K562 (cell line): ENCODE results near the gene GNAZ. TPM values are rescaled to one million over a fixed set of nuclear protein-coding genes. Genes with fewer than 3 reads are reported as not detected.

ENCODE experiments used
- CUX1 ChIP-seq: fragments of 200-800 bp; sonication (Bioruptor generic); IDR thresholded peaks from 2 replicates; pipeline ENCODE4 v1.6.1; 2016; ENCODE audit warnings: missing genetic modification characterization, missing compliant biosample characterization
- DDX20 ChIP-seq: fragments of 450-650 bp; IDR thresholded peaks from 2 replicates; pipeline ENCODE4 v1.6.1; 2016; ENCODE audit warnings: missing genetic modification characterization, low read depth, mild to moderate bottlenecking, missing compliant biosample characterization, moderate library complexity
- NELFE ChIP-seq: IDR thresholded peaks from 2 replicates; pipeline ENCODE4 v1.6.1; 2011; ENCODE audit warnings: mild to moderate bottlenecking; ENCODE audit not compliant: insufficient read depth, insufficient read length
- RB1 ChIP-seq: fragments of 450-650 bp; IDR thresholded peaks from 2 replicates; pipeline ENCODE4 v1.6.1; 2017; ENCODE audit warnings: low read depth, mild to moderate bottlenecking
- RNF219 ChIP-seq: fragments of 250-450 bp; sonication (Bioruptor Pico); IDR thresholded peaks from 2 replicates; pipeline ENCODE4 v1.5.0; 2022; ENCODE audit warnings: mild to moderate bottlenecking
- RUNX1 ChIP-seq: sonication (generic); IDR thresholded peaks from 2 replicates; pipeline ENCODE4 v1.6.1; 2016; ENCODE audit warnings: antibody characterized with exemption, low read depth
- polyA plus RNA-seq, 8 experiments: library from polyadenylated mRNA; depleted of rRNA in 4 of 8; stranded (reverse) in 5 of 8; unstranded in 3 of 8; fragments of >200 nt; fragmentation: Nextera tagmentation in 2 of 8; fragmentation: Illumina TruSeq in 1 of 8; extraction: Ambion mirVana in 2 of 8; extraction: Trizol in 1 of 8; gene quantifications; 2 replicates each; pipeline versions ENCODE4 v1.2.1 to v1.2.3, GENCODE V29; 2011 to 2014; ENCODE audit warnings: inconsistent platforms in 1 of 8, missing spikeins in 1 of 8
- total RNA-seq, 7 experiments: library from RNA; depleted of rRNA in 6 of 7; stranded (reverse); fragments of >200 nt in 6 of 7; fragmentation: Illumina TruSeq in 2 of 7; extraction: Trizol in 2 of 7; gene quantifications; 2 replicates each; pipeline versions ENCODE4 v1.2.1 to v1.2.3, GENCODE V29; 2011 to 2021; ENCODE audit warnings: low replicate concordance in 1 of 7
- TF ChIP-seq, protein P1 (sequence below), 2 experiments: fragments of 450-650 bp in 1 of 2; sonication (generic) in 1 of 2; formaldehyde crosslinking in 1 of 2; IDR thresholded peaks; 2 replicates each; pipeline versions ENCODE4 v1.7.1 to v1.9.0; 2016 to 2022; ENCODE audit warnings: inconsistent platforms in 1 of 2, mild to moderate bottlenecking in 1 of 2, missing genetic modification reagents in 1 of 2

The GNAZ gene
- total and polyA plus RNA-seq, 9 of the 15 experiments (the other 6 are each of a cell fraction or from before 2014, with no cell fraction given), result 0.04 to 0.22 (median 0.13) TPM; not detected in 3

GRCh38 chr22:23098718-23099530 is 28.6 kb downstream of the GNAZ start (continued):
- TF ChIP-seq, protein P1, sequence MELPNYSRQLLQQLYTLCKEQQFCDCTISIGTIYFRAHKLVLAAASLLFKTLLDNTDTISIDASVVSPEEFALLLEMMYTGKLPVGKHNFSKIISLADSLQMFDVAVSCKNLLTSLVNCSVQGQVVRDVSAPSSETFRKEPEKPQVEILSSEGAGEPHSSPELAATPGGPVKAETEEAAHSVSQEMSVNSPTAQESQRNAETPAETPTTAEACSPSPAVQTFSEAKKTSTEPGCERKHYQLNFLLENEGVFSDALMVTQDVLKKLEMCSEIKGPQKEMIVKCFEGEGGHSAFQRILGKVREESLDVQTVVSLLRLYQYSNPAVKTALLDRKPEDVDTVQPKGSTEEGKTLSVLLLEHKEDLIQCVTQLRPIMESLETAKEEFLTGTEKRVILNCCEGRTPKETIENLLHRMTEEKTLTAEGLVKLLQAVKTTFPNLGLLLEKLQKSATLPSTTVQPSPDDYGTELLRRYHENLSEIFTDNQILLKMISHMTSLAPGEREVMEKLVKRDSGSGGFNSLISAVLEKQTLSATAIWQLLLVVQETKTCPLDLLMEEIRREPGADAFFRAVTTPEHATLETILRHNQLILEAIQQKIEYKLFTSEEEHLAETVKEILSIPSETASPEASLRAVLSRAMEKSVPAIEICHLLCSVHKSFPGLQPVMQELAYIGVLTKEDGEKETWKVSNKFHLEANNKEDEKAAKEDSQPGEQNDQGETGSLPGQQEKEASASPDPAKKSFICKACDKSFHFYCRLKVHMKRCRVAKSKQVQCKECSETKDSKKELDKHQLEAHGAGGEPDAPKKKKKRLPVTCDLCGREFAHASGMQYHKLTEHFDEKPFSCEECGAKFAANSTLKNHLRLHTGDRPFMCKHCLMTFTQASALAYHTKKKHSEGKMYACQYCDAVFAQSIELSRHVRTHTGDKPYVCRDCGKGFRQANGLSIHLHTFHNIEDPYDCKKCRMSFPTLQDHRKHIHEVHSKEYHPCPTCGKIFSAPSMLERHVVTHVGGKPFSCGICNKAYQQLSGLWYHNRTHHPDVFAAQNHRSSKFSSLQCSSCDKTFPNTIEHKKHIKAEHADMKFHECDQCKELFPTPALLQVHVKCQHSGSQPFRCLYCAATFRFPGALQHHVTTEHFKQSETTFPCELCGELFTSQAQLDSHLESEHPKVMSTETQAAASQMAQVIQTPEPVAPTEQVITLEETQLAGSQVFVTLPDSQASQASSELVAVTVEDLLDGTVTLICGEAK (IDR thresholded peaks at IDR 0.05), result no peak
- TF ChIP-seq, protein P1 (CRISPR knock-in tag; IDR thresholded peaks at IDR 0.05), result 0 out of 2 replicates have a peak, but pooled peaks have one; percentile 8
- TF ChIP-seq DDX20 (tag), result no peak
- 0 out of 2 replicates have a peak, but pooled peaks have one; percentile 16 for TF ChIP-seq RB1
- no peak for TF ChIP-seq NELFE
- 0 out of 2 replicates have a peak, but pooled peaks have one; percentile 50 for TF ChIP-seq RUNX1
- TF ChIP-seq CUX1, result no peak
- no peak for TF ChIP-seq RNF219 (CRISPR knock-in tag)
